HEK293 (cell line): Measurements from ENCODE around the gene CCDC110.
A peak's percentile ranks its signal among the peaks of the same experiment; 100 is the strongest.

Source experiments
- CTCF ChIA-PET: fragments of 350-600 bp; formaldehyde crosslinking; extraction: SDS; loops from one replicate; lab custom pipeline; 2021; ENCODE audit warnings: antibody characterized with exemption; lab: Yijun Ruan, JAX
- POLR2A ChIA-PET: fragments of 300-600 bp; formaldehyde crosslinking; extraction: SDS; loops from one replicate; lab custom pipeline; 2020; ENCODE audit warnings: antibody characterized with exemption, inconsistent platforms; lab: Yijun Ruan, JAX
- H3K27ac ChIP-seq: fragments of 200-500 bp; sonication (Bioruptor generic); 2 replicates; pipeline ENCODE4 v1.5.1; 2014; ENCODE audit warnings: low read depth, low read length, control low read depth, inconsistent platforms; ENCODE audit errors: extremely low read depth
- H3K36me3 ChIP-seq, 2 experiments: fragments of 200-500 bp in 1 of 2; sonication (Bioruptor generic) in 1 of 2; 1 replicate in 1 of 2; 2 replicates in 1 of 2; pipeline ENCODE4 v1.5.1; 2014 to 2017; ENCODE audit warnings: inconsistent platforms in 2 of 2, low read length in 2 of 2; ENCODE audit not compliant: control insufficient read depth in 2 of 2, insufficient read depth in 1 of 2
- H3K4me1 ChIP-seq: fragments of 200-500 bp; sonication (Bioruptor generic); 2 replicates; pipeline ENCODE4 v1.5.1; 2014; ENCODE audit warnings: mild to moderate bottlenecking, low read length, inconsistent platforms; ENCODE audit not compliant: control insufficient read depth, insufficient read depth
- H3K4me3 ChIP-seq: 2 replicates; pipeline ENCODE4 v1.5.1; 2011; ENCODE audit warnings: low read depth, mild to moderate bottlenecking, control low read depth, low read length, moderate library complexity
- H3K9me3 ChIP-seq: fragments of 200-500 bp; sonication (Bioruptor generic); 2 replicates; pipeline ENCODE4 v1.5.1; 2014; ENCODE audit warnings: low read depth, low read length, inconsistent platforms; ENCODE audit not compliant: control insufficient read depth, insufficient read depth
- ELK4 ChIP-seq: IDR thresholded peaks from 2 replicates; pipeline ENCODE4 v1.6.1; 2011; ENCODE audit warnings: mild to moderate bottlenecking, low read depth, low read length, borderline replicate concordance
- KLF16 ChIP-seq: fragments of 450-650 bp; formaldehyde crosslinking; IDR thresholded peaks from 2 replicates; pipeline ENCODE4 v1.5.1; 2017; ENCODE audit warnings: missing biosample characterization, missing genetic modification characterization
- MZF1 ChIP-seq: fragments of 450-650 bp; formaldehyde crosslinking; IDR thresholded peaks from 2 replicates; pipeline ENCODE4 v1.5.1; 2017; ENCODE audit warnings: missing biosample characterization, missing genetic modification characterization, borderline replicate concordance
- ZBTB1 ChIP-seq: fragments of 450-650 bp; formaldehyde crosslinking; IDR thresholded peaks from 2 replicates; pipeline ENCODE4 v1.5.1; 2016; ENCODE audit warnings: missing biosample characterization, missing genetic modification characterization
- ZBTB17 ChIP-seq: fragments of 450-650 bp; formaldehyde crosslinking; IDR thresholded peaks from 2 replicates; pipeline ENCODE4 v1.5.1; 2016; ENCODE audit warnings: missing biosample characterization, missing genetic modification characterization
- ZBTB26 ChIP-seq: fragments of 450-650 bp; formaldehyde crosslinking; optimal IDR thresholded peaks from 2 replicates; pipeline ENCODE3; 2016; ENCODE audit warnings: missing biosample characterization, mild to moderate bottlenecking, missing genetic modification characterization
- ZNF132 ChIP-seq: fragments of 450-650 bp; formaldehyde crosslinking; IDR thresholded peaks from 2 replicates; pipeline ENCODE4 v1.5.1; 2017; ENCODE audit warnings: missing biosample characterization, missing genetic modification characterization, borderline replicate concordance
- ZNF214 ChIP-seq: fragments of 450-650 bp; formaldehyde crosslinking; IDR thresholded peaks from 2 replicates; pipeline ENCODE4 v1.5.1; 2017; ENCODE audit warnings: missing biosample characterization, mild to moderate bottlenecking, missing genetic modification characterization, borderline replicate concordance
- ZNF223 ChIP-seq: fragments of 450-650 bp; formaldehyde crosslinking; IDR thresholded peaks from 2 replicates; pipeline ENCODE4 v1.5.1; 2016; ENCODE audit warnings: missing biosample characterization, missing genetic modification characterization
- ZNF548 ChIP-seq: fragments of 450-650 bp; formaldehyde crosslinking; IDR thresholded peaks from 2 replicates; pipeline ENCODE4 v1.5.1; 2016; ENCODE audit warnings: missing biosample characterization, missing genetic modification characterization
- ZNF585B ChIP-seq: fragments of 450-650 bp; formaldehyde crosslinking; IDR thresholded peaks from 2 replicates; pipeline ENCODE4 v1.5.1; 2016; ENCODE audit warnings: missing biosample characterization, missing genetic modification characterization
- ZNF621 ChIP-seq: fragments of 450-650 bp; formaldehyde crosslinking; IDR thresholded peaks from 2 replicates; pipeline ENCODE4 v1.5.1; 2017; ENCODE audit warnings: missing biosample characterization, missing genetic modification characterization
- ZNF629 ChIP-seq: fragments of 450-650 bp; formaldehyde crosslinking; IDR thresholded peaks from 2 replicates; pipeline ENCODE4 v1.5.1; 2017; ENCODE audit warnings: missing biosample characterization, missing genetic modification characterization
- ZNF792 ChIP-seq: fragments of 450-650 bp; formaldehyde crosslinking; IDR thresholded peaks from 2 replicates; pipeline ENCODE4 v1.5.1; 2016; ENCODE audit warnings: missing biosample characterization, missing genetic modification characterization
- ZXDB ChIP-seq: fragments of 450-650 bp; formaldehyde crosslinking; IDR thresholded peaks from 2 replicates; pipeline ENCODE4 v1.5.1; 2016; ENCODE audit warnings: missing biosample characterization, missing genetic modification characterization
- TF ChIP-seq, protein P1 (sequence below): sonication (generic); formaldehyde crosslinking; IDR thresholded peaks from 2 replicates; pipeline ENCODE4 v1.8.1; 2022; ENCODE audit warnings: mild to moderate bottlenecking, moderate library complexity, missing genetic modification reagents
- TF ChIP-seq, protein P2 (sequence below): fragments of 450-650 bp; formaldehyde crosslinking; IDR thresholded peaks from 2 replicates; pipeline ENCODE4 v1.5.1; 2017; ENCODE audit warnings: missing biosample characterization, missing genetic modification characterization

The CCDC110 gene

DNA sequence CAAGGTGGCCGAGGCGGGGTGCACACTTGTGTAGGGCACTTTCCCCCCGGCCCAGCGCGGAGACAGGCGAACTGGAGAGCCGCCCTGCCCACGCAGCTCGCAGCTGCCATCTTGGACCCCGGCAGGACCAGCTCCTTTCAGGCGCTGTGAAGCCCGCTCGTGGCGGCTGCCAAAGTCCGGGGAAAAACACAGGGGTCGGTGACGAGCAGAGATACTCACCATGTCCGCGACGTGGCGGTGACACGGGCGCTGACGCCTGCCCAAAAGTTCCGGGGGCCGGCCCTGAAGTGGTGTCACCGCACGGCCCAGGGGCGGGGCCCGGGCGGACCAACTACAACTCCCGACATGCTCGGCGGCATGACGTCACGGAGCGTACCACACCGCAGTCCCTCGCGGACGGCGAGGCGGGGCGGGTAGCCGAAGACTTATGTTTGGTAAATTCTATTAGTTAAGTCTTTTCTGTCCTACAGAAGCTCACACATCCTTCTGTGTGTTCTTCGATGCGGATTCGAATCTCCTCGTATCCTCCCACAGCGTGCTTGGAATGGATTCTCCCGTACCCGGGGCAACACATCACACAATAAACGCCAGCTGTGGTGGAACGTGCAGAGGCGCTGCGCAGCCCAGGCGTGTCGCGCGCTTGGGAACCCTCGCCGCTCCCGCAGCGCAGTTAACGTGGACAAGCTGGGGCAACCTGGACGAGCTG, 45.7 kb downstream of the CCDC110 start, which contains the start of gene UFSP2 (continued):
- no peak for TF ChIP-seq ZNF548 (tag by site-specific recombination)
- TF ChIP-seq ZBTB1 (tag by site-specific recombination): no peak
- TF ChIP-seq MZF1 (tag by site-specific recombination): no peak
- TF ChIP-seq ELK4: no peak
- TF ChIP-seq ZNF214 (tag by site-specific recombination): no peak
- TF ChIP-seq KLF16: no peak
- peak; percentile 83 for TF ChIP-seq ZXDB
- TF ChIP-seq ZNF629 (tag by site-specific recombination): peak; percentile 97
- no peak for TF ChIP-seq ZNF792 (tag by site-specific recombination)
- no peak for TF ChIP-seq ZNF223 (tag by site-specific recombination)
- no peak for TF ChIP-seq ZNF621 (tag by site-specific recombination)
- TF ChIP-seq, protein P1, sequence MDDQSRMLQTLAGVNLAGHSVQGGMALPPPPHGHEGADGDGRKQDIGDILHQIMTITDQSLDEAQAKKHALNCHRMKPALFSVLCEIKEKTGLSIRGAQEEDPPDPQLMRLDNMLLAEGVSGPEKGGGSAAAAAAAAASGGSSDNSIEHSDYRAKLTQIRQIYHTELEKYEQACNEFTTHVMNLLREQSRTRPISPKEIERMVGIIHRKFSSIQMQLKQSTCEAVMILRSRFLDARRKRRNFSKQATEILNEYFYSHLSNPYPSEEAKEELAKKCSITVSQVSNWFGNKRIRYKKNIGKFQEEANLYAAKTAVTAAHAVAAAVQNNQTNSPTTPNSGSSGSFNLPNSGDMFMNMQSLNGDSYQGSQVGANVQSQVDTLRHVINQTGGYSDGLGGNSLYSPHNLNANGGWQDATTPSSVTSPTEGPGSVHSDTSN (CRISPR knock-in tag): no peak
- TF ChIP-seq, protein P2, sequence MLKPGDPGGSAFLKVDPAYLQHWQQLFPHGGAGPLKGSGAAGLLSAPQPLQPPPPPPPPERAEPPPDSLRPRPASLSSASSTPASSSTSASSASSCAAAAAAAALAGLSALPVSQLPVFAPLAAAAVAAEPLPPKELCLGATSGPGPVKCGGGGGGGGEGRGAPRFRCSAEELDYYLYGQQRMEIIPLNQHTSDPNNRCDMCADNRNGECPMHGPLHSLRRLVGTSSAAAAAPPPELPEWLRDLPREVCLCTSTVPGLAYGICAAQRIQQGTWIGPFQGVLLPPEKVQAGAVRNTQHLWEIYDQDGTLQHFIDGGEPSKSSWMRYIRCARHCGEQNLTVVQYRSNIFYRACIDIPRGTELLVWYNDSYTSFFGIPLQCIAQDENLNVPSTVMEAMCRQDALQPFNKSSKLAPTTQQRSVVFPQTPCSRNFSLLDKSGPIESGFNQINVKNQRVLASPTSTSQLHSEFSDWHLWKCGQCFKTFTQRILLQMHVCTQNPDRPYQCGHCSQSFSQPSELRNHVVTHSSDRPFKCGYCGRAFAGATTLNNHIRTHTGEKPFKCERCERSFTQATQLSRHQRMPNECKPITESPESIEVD (tag by site-specific recombination): no peak
- no peak for TF ChIP-seq ZNF132 (tag by site-specific recombination)
- no peak for TF ChIP-seq ZNF585B (tag by site-specific recombination)

GRCh38 chr4:185424905-185425646, 46.5 kb downstream of the CCDC110 start:
- peaks cover 0 to 13% of the 10 kb centered on the region in 2 experiments; a peak in 2 of 3 replicates for H3K36me3 ChIP-seq
- no peak for TF ChIP-seq ZBTB26
- peak; percentile 71 for TF ChIP-seq ZBTB17
- TF ChIP-seq, all 188 proteins: peak for 1
- H3K4me1 ChIP-seq: no peaks in the 10 kb centered on the region
- peak overlapping the region; percentile 81; the same call in 1 of the 2 replicates for H3K27ac ChIP-seq
- H3K9me3 ChIP-seq: no peaks in the 10 kb centered on the region
- POLR2A ChIA-PET: no interaction called here
- H3K4me3 ChIP-seq: peak overlapping the region; percentile 84
- CTCF ChIA-PET: interaction anchor here (0.6 to 2.7 kb wide), 3 partner anchors 63 to 226 kb away, joined by 3 to 8 read pairs (median 4); no protein-coding TSS in a partner anchor
